H9 (cell line): ENCODE data around the gene MRPL51. TPM values are rescaled to one million over a fixed set of nuclear protein-coding genes. Genes with fewer than 3 reads are reported as not detected.
A peak's percentile ranks its signal among the peaks of the same experiment; 100 is the strongest.

ENCODE experiments used
- DNase-seq: peaks from one replicate; pipeline ENCODE4 v3.0.0-alpha.2; 2017
- H2AFZ ChIP-seq: one replicate; pipeline ENCODE4 v1.6.1; 2013; ENCODE audit warnings: mild to moderate bottlenecking, low read length, control low read depth, moderate library complexity
- H2AK5ac ChIP-seq: 2 replicates; pipeline ENCODE4 v1.6.1; 2013; ENCODE audit warnings: low read length, control low read depth, mixed read lengths; ENCODE audit not compliant: insufficient read length
- H2BK120ac ChIP-seq: one replicate; pipeline ENCODE4 v1.6.1; 2013; ENCODE audit warnings: low read depth, mild to moderate bottlenecking, low read length, control low read depth, inconsistent platforms; ENCODE audit not compliant: poor library complexity, severe bottlenecking
- H2BK12ac ChIP-seq: 2 replicates; pipeline ENCODE4 v1.6.1; 2013; ENCODE audit warnings: low read length, control low read depth, mixed read lengths, low read depth; ENCODE audit not compliant: insufficient read length
- H2BK15ac ChIP-seq: 2 replicates; pipeline ENCODE4 v1.6.1; 2013; ENCODE audit warnings: low read depth, low read length, control low read depth
- H2BK20ac ChIP-seq: one replicate; pipeline ENCODE4 v1.6.1; 2013; ENCODE audit warnings: low read depth, mild to moderate bottlenecking, low read length, control low read depth, inconsistent platforms; ENCODE audit not compliant: poor library complexity, severe bottlenecking
- H2BK5ac ChIP-seq: 2 replicates; pipeline ENCODE4 v1.6.1; 2013; ENCODE audit warnings: low read length, control low read depth, mixed read lengths; ENCODE audit not compliant: insufficient read length
- H3K14ac ChIP-seq: 2 replicates; pipeline ENCODE4 v1.6.1; 2013; ENCODE audit warnings: low read length, control low read depth; ENCODE audit not compliant: insufficient read depth
- H3K18ac ChIP-seq: 2 replicates; pipeline ENCODE4 v1.6.1; 2013; ENCODE audit warnings: low read depth, mild to moderate bottlenecking, mixed read lengths, low read length, control low read depth; ENCODE audit not compliant: insufficient read length
- H3K23ac ChIP-seq: 2 replicates; pipeline ENCODE4 v1.6.1; 2013; ENCODE audit warnings: low read length, control low read depth, mixed read lengths, low read depth; ENCODE audit not compliant: insufficient read length
- H3K23me2 ChIP-seq: 2 replicates; pipeline ENCODE4 v1.6.1; 2013; ENCODE audit warnings: low read depth, mild to moderate bottlenecking, mixed read lengths, low read length, control low read depth; ENCODE audit not compliant: insufficient read length, poor library complexity, severe bottlenecking
- H3K27ac ChIP-seq: 2 replicates; pipeline ENCODE4 v1.5.1; 2013; ENCODE audit warnings: low read length, control low read depth, mixed read lengths, low read depth; ENCODE audit not compliant: insufficient read length
- H3K27me3 ChIP-seq: 2 replicates; pipeline ENCODE4 v1.6.1; 2013; ENCODE audit warnings: low read length, control low read depth, inconsistent platforms; ENCODE audit not compliant: insufficient read depth
- H3K4ac ChIP-seq: 2 replicates; pipeline ENCODE4 v1.6.1; 2013; ENCODE audit warnings: low read depth, mild to moderate bottlenecking, control low read depth, inconsistent platforms, low read length, moderate library complexity
- H3K4me1 ChIP-seq: 2 replicates; pipeline ENCODE4 v1.6.1; 2013; ENCODE audit warnings: low read length, control low read depth, inconsistent platforms; ENCODE audit not compliant: insufficient read depth
- H3K4me2 ChIP-seq: 2 replicates; pipeline ENCODE4 v1.6.1; 2013; ENCODE audit warnings: low read length, control low read depth, mixed read lengths; ENCODE audit not compliant: insufficient read length, insufficient read depth
- H3K56ac ChIP-seq: 2 replicates; pipeline ENCODE4 v1.6.1; 2013; ENCODE audit warnings: low read depth, mild to moderate bottlenecking, mixed read lengths, low read length, control low read depth; ENCODE audit not compliant: insufficient read length
- H3K79me1 ChIP-seq: 2 replicates; pipeline ENCODE4 v1.6.1; 2013; ENCODE audit warnings: low read depth, mild to moderate bottlenecking, moderate library complexity, low read length, control low read depth, inconsistent platforms; ENCODE audit not compliant: insufficient read depth, poor library complexity, severe bottlenecking
- H3K79me2 ChIP-seq: 2 replicates; pipeline ENCODE4 v1.6.1; 2013; ENCODE audit warnings: low read length, control low read depth, inconsistent platforms; ENCODE audit not compliant: insufficient read depth
- H3K9ac ChIP-seq: 2 replicates; pipeline ENCODE4 v1.6.1; 2013; ENCODE audit warnings: low read length, control low read depth, mixed read lengths; ENCODE audit not compliant: insufficient read length; ENCODE audit errors: extremely low read depth
- H3K9me3 ChIP-seq: one replicate; pipeline ENCODE4 v1.6.1; 2013; ENCODE audit warnings: low read depth, low read length, inconsistent platforms; ENCODE audit not compliant: control insufficient read depth
- H3T11ph ChIP-seq: one replicate; pipeline ENCODE4 v1.6.1; 2013; ENCODE audit warnings: mild to moderate bottlenecking, low read length, control low read depth, inconsistent platforms
- H4K20me1 ChIP-seq: one replicate; pipeline ENCODE4 v1.6.1; 2013; ENCODE audit not compliant: control insufficient read depth, insufficient read length, insufficient read depth
- H4K5ac ChIP-seq: 2 replicates; pipeline ENCODE4 v1.6.1; 2013; ENCODE audit warnings: low read depth, mild to moderate bottlenecking, mixed read lengths, low read length, control low read depth; ENCODE audit not compliant: insufficient read length
- H4K8ac ChIP-seq: replicated peaks from 2 replicates; pipeline ENCODE4 v1.6.1; 2013; ENCODE audit warnings: low read length, control low read depth, mixed read lengths, low read depth; ENCODE audit not compliant: insufficient read length
- H4K91ac ChIP-seq: 2 replicates; pipeline ENCODE4 v1.6.1; 2013; ENCODE audit warnings: low read depth, mild to moderate bottlenecking, moderate library complexity, mixed read lengths, low read length, control low read depth; ENCODE audit not compliant: insufficient read length
- H3K27ac Mint-ChIP-seq, 3 experiments: 2 replicates in 2 of 3; 3 replicates in 1 of 3; pipeline ENCODE4 v1.8.0; 2020 to 2021; ENCODE audit warnings: mixed read lengths in 3 of 3, mild to moderate bottlenecking in 1 of 3, moderate library complexity in 1 of 3
- H3K27me3 Mint-ChIP-seq: 2 replicates; pipeline ENCODE4 v1.8.0; 2021; ENCODE audit warnings: low read depth, mild to moderate bottlenecking, moderate library complexity, mixed read lengths
- H3K36me3 Mint-ChIP-seq, 3 experiments: 2 replicates in 2 of 3; 3 replicates in 1 of 3; pipeline ENCODE4 v1.8.0; 2020 to 2021; ENCODE audit warnings: low read depth in 3 of 3, mixed read lengths in 3 of 3; ENCODE audit not compliant: insufficient read depth in 1 of 3
- H3K4me1 Mint-ChIP-seq, 2 experiments: 2 replicates each; pipeline ENCODE4 v1.8.0; 2020; ENCODE audit warnings: mixed read lengths in 2 of 2
- H3K4me3 Mint-ChIP-seq, 2 experiments: 2 replicates in 1 of 2; 3 replicates in 1 of 2; pipeline ENCODE4 v1.8.0; 2020 to 2021; ENCODE audit warnings: mild to moderate bottlenecking in 2 of 2, mixed read lengths in 2 of 2, moderate library complexity in 1 of 2
- H3K9me3 Mint-ChIP-seq, 2 experiments: 2 replicates in 1 of 2; 3 replicates in 1 of 2; pipeline ENCODE4 v1.8.0; 2020; ENCODE audit warnings: mild to moderate bottlenecking in 2 of 2, mixed read lengths in 2 of 2, moderate library complexity in 1 of 2
- WGBS: extraction: QIAGEN DNeasy Blood & Tissue Kit; methylation state at CpG from one replicate; pipeline ENCODE4 v1.1.7; 2013; ENCODE audit warnings: missing lambda C conversion rate, low lambda C conversion rate, mixed read lengths; ENCODE audit not compliant: insufficient read length; ENCODE audit errors: extremely low coverage; 5-methylcytosine and 5-hydroxymethylcytosine counted together
- total RNA-seq: library from RNA; stranded (reverse); gene quantifications from 2 replicates; pipeline ENCODE4 v1.2.1, GENCODE V29; 2021
- TF ChIP-seq, protein P1 (sequence below): fragments of 200-600 bp; sonication (generic); conservative IDR thresholded peaks from 3 replicates; pipeline ENCODE4 v1.8.0; 2021; ENCODE audit warnings: antibody characterized with exemption, mild to moderate bottlenecking

The MRPL51 gene
- total RNA-seq, 1 experiment from 2014 or later = 329 TPM

DNA sequence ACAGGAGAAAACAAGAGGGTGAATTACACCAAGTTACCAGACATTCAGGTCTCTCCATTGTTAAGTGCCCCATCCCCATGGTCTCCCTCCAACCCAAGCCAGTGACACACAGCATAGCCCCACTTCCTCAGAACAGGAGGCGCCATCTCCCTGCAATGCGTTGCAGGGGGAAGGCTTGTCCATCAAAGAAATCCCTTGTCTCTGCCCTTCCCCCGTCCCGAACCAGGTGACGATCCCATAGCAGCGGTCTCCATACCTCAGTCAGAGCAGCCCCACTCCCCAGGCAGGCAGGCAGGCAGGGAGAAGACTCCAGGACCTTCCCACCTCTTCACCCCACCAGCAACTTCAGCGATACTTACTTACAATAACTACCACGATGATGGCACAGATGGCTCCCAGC, 28.5 kb downstream of the MRPL51 start:
- Mint-ChIP-seq H3K4me1 (peaks cover 9 to 20% of the 10 kb centered on the region in 2 experiments), H3K27me3 (peaks cover 5% of the 10 kb centered on the region; the same call in 1 of the 2 replicates), H3K27ac (peak overlapping the region in 2 of 3 experiments; percentile 37 to 80; a peak in 3 of 7 replicates), H3K9me3 (no peaks in the 10 kb centered on the region), H3K36me3 (peaks cover 33 to 76% (median 56%) of the 10 kb centered on the region in 3 experiments), H3K4me3 (no peak overlapping the region; a peak in 1 of 5 replicates)
- no peak overlapping the region for H4K5ac ChIP-seq
- H2BK12ac ChIP-seq = no peak overlapping the region
- H2BK5ac ChIP-seq = no peak overlapping the region
- H2BK120ac ChIP-seq = no peak overlapping the region
- H4K8ac ChIP-seq = no peak overlapping the region
- H3K79me2 ChIP-seq = no peaks in the 10 kb centered on the region; the same call in 1 of the 2 replicates
- H3K23me2 ChIP-seq = no peaks in the 10 kb centered on the region
- H3K56ac ChIP-seq = no peak overlapping the region
- H3K14ac ChIP-seq = no peak overlapping the region
- no peaks in the 10 kb centered on the region for H3K4me1 ChIP-seq
- H3K27me3 ChIP-seq = no peaks in the 10 kb centered on the region
- no peak overlapping the region for H2BK15ac ChIP-seq
- no peak overlapping the region for H3K18ac ChIP-seq
- H3K23ac ChIP-seq = no peak overlapping the region
- H2BK20ac ChIP-seq = no peak overlapping the region
- H3K9ac ChIP-seq = no peak overlapping the region
- DNase-seq = no peak
- no peak overlapping the region for H3T11ph ChIP-seq
- TF ChIP-seq, protein P1, sequence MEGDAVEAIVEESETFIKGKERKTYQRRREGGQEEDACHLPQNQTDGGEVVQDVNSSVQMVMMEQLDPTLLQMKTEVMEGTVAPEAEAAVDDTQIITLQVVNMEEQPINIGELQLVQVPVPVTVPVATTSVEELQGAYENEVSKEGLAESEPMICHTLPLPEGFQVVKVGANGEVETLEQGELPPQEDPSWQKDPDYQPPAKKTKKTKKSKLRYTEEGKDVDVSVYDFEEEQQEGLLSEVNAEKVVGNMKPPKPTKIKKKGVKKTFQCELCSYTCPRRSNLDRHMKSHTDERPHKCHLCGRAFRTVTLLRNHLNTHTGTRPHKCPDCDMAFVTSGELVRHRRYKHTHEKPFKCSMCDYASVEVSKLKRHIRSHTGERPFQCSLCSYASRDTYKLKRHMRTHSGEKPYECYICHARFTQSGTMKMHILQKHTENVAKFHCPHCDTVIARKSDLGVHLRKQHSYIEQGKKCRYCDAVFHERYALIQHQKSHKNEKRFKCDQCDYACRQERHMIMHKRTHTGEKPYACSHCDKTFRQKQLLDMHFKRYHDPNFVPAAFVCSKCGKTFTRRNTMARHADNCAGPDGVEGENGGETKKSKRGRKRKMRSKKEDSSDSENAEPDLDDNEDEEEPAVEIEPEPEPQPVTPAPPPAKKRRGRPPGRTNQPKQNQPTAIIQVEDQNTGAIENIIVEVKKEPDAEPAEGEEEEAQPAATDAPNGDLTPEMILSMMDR = no peak
- no peak overlapping the region for H3K4ac ChIP-seq
- H4K20me1 ChIP-seq = no peaks in the 10 kb centered on the region
- H4K91ac ChIP-seq = no peak overlapping the region
- no peak overlapping the region for H3K27ac ChIP-seq
- H3K79me1 ChIP-seq = no peaks in the 10 kb centered on the region
- no peaks in the 10 kb centered on the region for H3K9me3 ChIP-seq
- H3K4me2 ChIP-seq = no peak overlapping the region
- no CpG with 5 or more reads among the region's 8 CpGs for WGBS
- no peak overlapping the region for H2AK5ac ChIP-seq
- no peak overlapping the region for H2AFZ ChIP-seq
